WI38 (cell line): ENCODE results near the gene NKD1.

ENCODE experiments used
- H3K4me3 ChIP-seq: 2 replicates; pipeline ENCODE4 v1.5.1; 2011; ENCODE audit warnings: low read depth, mild to moderate bottlenecking, control low read depth, low read length
- CTCF ChIP-seq: IDR thresholded peaks from 2 replicates; pipeline ENCODE4 v1.5.1; 2012; ENCODE audit warnings: low read depth, mild to moderate bottlenecking, control low read depth, low read length

Gene NKD1

GRCh38 chr16:50634947-50635346 is 86.8 kb downstream of the NKD1 start:
- no peak for TF ChIP-seq CTCF
- no peak overlapping the region for H3K4me3 ChIP-seq

GRCh38 chr16:50635505-50636392 is 87.6 kb downstream of the NKD1 start:
- no peak for TF ChIP-seq CTCF
- H3K4me3 ChIP-seq = no peak overlapping the region

- H3K4me3 ChIP-seq = no peak overlapping the region
- no peak for TF ChIP-seq CTCF
Measured at GRCh38 chr16:50636753-50637374, 88.7 kb downstream of the NKD1 start.

- no peak overlapping the region for H3K4me3 ChIP-seq
Measured at GRCh38 chr16:50637716-50638602, 89.8 kb downstream of the NKD1 start.

GRCh38 chr16:50638816-50639670 is 90.8 kb downstream of the NKD1 start:
- TF ChIP-seq CTCF = no peak

More at GRCh38 chr16:50637716-50638602, 89.8 kb downstream of the NKD1 start:
- no peak for TF ChIP-seq CTCF

GRCh38 chr16:50640391-50640790 is 92.2 kb downstream of the NKD1 start:
- TF ChIP-seq CTCF = no peak
- H3K4me3 ChIP-seq = no peak overlapping the region

More at GRCh38 chr16:50638816-50639670, 90.8 kb downstream of the NKD1 start:
- no peak overlapping the region for H3K4me3 ChIP-seq
